HL-60 (cell line): ENCODE results near the gene PECR.

ENCODE experiments used
- DNase-seq, 2 experiments: peaks; one replicate each; pipeline ENCODE4 v3.0.0-alpha.2; 2010 to 2020; ENCODE audit warnings: low read depth in 1 of 2, low spot score in 1 of 2
- H3K27ac ChIP-seq: fragments of 250-450 bp; sonication (Bioruptor Pico); replicated peaks from 2 replicates; pipeline ENCODE4 v1.5.1; 2020; ENCODE audit warnings: mild to moderate bottlenecking, moderate library complexity
- H3K27me3 ChIP-seq: fragments of 250-450 bp; sonication (Bioruptor Pico); 2 replicates; pipeline ENCODE4 v1.5.1; 2021; ENCODE audit warnings: mild to moderate bottlenecking, moderate library complexity; ENCODE audit not compliant: insufficient read depth, poor library complexity, severe bottlenecking
- H3K4me3 ChIP-seq: replicated peaks from 2 replicates; pipeline ENCODE4 v1.5.1; 2011; ENCODE audit warnings: mild to moderate bottlenecking, control low read depth, low read length; ENCODE audit not compliant: insufficient read depth
- CTCF ChIP-seq: IDR thresholded peaks from one replicate; pipeline ENCODE4 v1.5.1; 2011; ENCODE audit warnings: low read length, control low read depth, inconsistent platforms; ENCODE audit not compliant: insufficient read depth
- GABPA ChIP-seq: IDR thresholded peaks from 2 replicates; pipeline ENCODE4 v1.6.1; 2012; ENCODE audit warnings: low read depth
- POLR2AphosphoS5 ChIP-seq: IDR thresholded peaks from 2 replicates; pipeline ENCODE4 v1.6.1; 2012; ENCODE audit warnings: low read depth
- SPI1 ChIP-seq: IDR thresholded peaks from 2 replicates; pipeline ENCODE4 v1.6.1; 2012; ENCODE audit warnings: low read depth, mild to moderate bottlenecking, borderline replicate concordance
- TF ChIP-seq, protein P1 (sequence below): IDR thresholded peaks from 2 replicates; pipeline ENCODE4 v1.6.1; 2012; ENCODE audit warnings: low read depth; ENCODE audit not compliant: insufficient replicate concordance

Gene PECR

GRCh38 chr2:216114382-216114713 lies 32.7 kb upstream of the PECR start:
- Histone ChIP-seq H3K27ac (no peak overlapping the region), H3K27me3 (no peaks in the 10 kb centered on the region), H3K4me3 (no peak overlapping the region)
- no peak for DNase-seq
- no peak for TF ChIP-seq GABPA
- TF ChIP-seq CTCF = no peak
- no peak for TF ChIP-seq SPI1
- no peak for TF ChIP-seq POLR2AphosphoS5
- TF ChIP-seq, protein P1, sequence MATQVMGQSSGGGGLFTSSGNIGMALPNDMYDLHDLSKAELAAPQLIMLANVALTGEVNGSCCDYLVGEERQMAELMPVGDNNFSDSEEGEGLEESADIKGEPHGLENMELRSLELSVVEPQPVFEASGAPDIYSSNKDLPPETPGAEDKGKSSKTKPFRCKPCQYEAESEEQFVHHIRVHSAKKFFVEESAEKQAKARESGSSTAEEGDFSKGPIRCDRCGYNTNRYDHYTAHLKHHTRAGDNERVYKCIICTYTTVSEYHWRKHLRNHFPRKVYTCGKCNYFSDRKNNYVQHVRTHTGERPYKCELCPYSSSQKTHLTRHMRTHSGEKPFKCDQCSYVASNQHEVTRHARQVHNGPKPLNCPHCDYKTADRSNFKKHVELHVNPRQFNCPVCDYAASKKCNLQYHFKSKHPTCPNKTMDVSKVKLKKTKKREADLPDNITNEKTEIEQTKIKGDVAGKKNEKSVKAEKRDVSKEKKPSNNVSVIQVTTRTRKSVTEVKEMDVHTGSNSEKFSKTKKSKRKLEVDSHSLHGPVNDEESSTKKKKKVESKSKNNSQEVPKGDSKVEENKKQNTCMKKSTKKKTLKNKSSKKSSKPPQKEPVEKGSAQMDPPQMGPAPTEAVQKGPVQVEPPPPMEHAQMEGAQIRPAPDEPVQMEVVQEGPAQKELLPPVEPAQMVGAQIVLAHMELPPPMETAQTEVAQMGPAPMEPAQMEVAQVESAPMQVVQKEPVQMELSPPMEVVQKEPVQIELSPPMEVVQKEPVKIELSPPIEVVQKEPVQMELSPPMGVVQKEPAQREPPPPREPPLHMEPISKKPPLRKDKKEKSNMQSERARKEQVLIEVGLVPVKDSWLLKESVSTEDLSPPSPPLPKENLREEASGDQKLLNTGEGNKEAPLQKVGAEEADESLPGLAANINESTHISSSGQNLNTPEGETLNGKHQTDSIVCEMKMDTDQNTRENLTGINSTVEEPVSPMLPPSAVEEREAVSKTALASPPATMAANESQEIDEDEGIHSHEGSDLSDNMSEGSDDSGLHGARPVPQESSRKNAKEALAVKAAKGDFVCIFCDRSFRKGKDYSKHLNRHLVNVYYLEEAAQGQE = no peak

DNA sequence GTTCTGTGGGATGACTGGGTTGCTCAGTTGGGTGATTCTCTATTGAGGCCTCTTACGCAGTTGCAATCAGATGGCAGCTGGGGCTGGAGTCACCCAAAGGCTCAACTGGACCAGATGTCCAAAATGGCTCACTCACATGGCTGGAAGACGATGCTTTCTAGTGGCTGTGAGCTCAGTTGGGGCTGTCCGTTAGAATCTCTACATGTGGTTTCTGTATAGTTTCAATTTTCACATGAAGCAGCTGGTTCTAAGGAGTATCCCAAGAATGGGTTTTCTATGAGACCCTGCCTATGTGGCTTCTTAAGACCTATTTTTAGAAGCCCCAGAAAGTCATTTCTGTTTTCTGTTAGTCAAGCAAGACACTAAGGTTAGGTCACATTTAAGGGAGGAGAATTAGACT lies 32.0 kb upstream of the PECR start:
- no peak for TF ChIP-seq CTCF
- TF ChIP-seq, protein P1 = no peak
- TF ChIP-seq POLR2AphosphoS5 = no peak
- TF ChIP-seq SPI1 = no peak
- no peak for TF ChIP-seq GABPA
- H3K27ac ChIP-seq = no peak overlapping the region
- H3K27me3 ChIP-seq = no peaks in the 10 kb centered on the region
- H3K4me3 ChIP-seq = no peak overlapping the region
- no peak for DNase-seq

DNA sequence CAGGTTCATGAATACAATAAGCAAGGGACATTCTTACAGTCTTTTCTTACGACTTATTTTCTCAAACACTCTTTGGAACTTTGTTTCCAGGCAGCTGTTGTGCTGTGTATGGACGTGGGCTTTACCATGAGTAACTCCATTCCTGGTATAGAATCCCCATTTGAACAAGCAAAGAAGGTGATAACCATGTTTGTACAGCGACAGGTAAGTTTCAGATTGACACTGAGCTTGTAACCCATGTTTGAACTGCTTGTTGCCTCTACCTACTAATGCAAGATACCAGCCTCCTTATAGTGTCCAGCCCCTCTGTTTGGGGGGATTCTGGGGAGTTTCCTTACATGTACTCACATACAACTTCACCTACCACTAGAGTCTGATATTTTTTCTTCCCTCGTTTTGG lies 31.3 kb upstream of the PECR start:
- no peak overlapping the region for H3K4me3 ChIP-seq
- H3K27me3 ChIP-seq = no peaks in the 10 kb centered on the region
- TF ChIP-seq CTCF (no peak), SPI1 (no peak), GABPA (no peak), POLR2AphosphoS5 (no peak)
- TF ChIP-seq, protein P1 = no peak
- no peak overlapping the region for H3K27ac ChIP-seq
- no peak for DNase-seq
